Spleen (tissue), 7 donors: ENCODE data around the gene GRN.

Source experiments
- CTCF ChIP-seq, 11 experiments: fragments of 200-600 bp in 7 of 11; fragments of 450-650 bp in 4 of 11; sonication (generic) in 4 of 11; IDR thresholded peaks in 8 of 11; conservative IDR thresholded peaks in 3 of 11; 1 replicate in 7 of 11; 2 replicates in 4 of 11; pipeline versions ENCODE4 v1.4.0 to v1.8.0; 2016 to 2021; ENCODE audit warnings: antibody characterized with exemption in 11 of 11, inconsistent platforms in 4 of 11, mild to moderate bottlenecking in 1 of 11
- POLR2A ChIP-seq, 3 donors: fragments of 450-650 bp; IDR thresholded peaks; one replicate each; pipeline ENCODE4 v1.5.1; 2017; ENCODE audit warnings: antibody characterized with exemption in 3 of 3, mild to moderate bottlenecking in 1 of 3
- POLR2AphosphoS5 ChIP-seq, 3 donors: sonication (generic); formaldehyde crosslinking; IDR thresholded peaks; one replicate each; pipeline ENCODE4 v1.5.1; 2017; ENCODE audit warnings: antibody characterized with exemption in 3 of 3
- donor health status: DM: no; HTN: no; CAD: no; lungs with moderate emphysema.
- donor health status: DM: no; HTN: no; CAD: no.
- donor health status: DM: no; HTN: no; CAD: no.

- TF ChIP-seq CTCF (IDR thresholded peaks at IDR 0.05 in 8 of 11, conservative IDR thresholded peaks at IDR 0.05 in 3 of 11) (no peak), POLR2AphosphoS5 (IDR thresholded peaks at IDR 0.05) (no peak), POLR2A (IDR thresholded peaks at IDR 0.05) (no peak)
Observed at GRCh38 chr17:44372036-44372435, 26.9 kb downstream of the GRN start.
